Left cardiac atrium (tissue), 4 donors: ENCODE results near the gene NCEH1. TPM values are rescaled to one million over a fixed set of nuclear protein-coding genes. Genes with fewer than 3 reads are reported as not detected.
"Not testable (repeated sequence)": the region's sequence is repeated elsewhere in the genome, so short reads cannot be mapped to it uniquely, and the experiment has no call there.

Source experiments
- ATAC-seq, 2 donors: fragments of 200-7000 bp; cut with Tn5 transposase; one replicate each; pipeline ENCODE4 v1.9.1; 2020; ENCODE audit warnings: mild to moderate bottlenecking in 2 of 2, moderate library complexity in 2 of 2
- DNase-seq: peaks from one replicate; pipeline ENCODE4 v3.0.0-alpha.2; 2020
- intact Hi-C, 2 donors: fragments of 100-400 bp; cut with DNase I; formaldehyde crosslinking; loops; one replicate each; pipeline versions ENCODE4 v1.14.1 to v1.15.1; 2022 to 2023
- total RNA-seq, 2 donors: library from RNA; stranded (reverse); fragmentation: NEBNext Ultra II Directional; extraction: Animal tissue kit (Norgen Biotek cat#: 25700); gene quantifications; one replicate each; pipeline ENCODE4 v1.2.1, GENCODE V29; 2021
- donor health status: DM: no; HTN: yes; CAD: no.
- donor health status: DM: no; HTN: yes; CAD: no; lungs with severe emphysema.
- donor health status: DM: yes; HTN: yes; CAD: no.
- donor health status: Dilated cardiomyopathy.

NCEH1 gene
- total RNA-seq, 2 donors from 2014 or later, result 21.4 to 25.5 TPM

- DNase-seq (peak; percentile 35), ATAC-seq (peak; percentile 69 to 70)
- intact Hi-C loops, result loop anchor here in 1 of 2 donors (5.0 kb wide), 1 partner anchor 38 kb away; no protein-coding TSS in a partner anchor
These were observed 848 bp downstream of the NCEH1 start for GRCh38 chr3:172709774-172710663.

GRCh38 chr3:172708921-172709773 lies 1.7 kb downstream of the NCEH1 start:
- no peak for DNase-seq
- intact Hi-C loops, result no loop called here
- no peak for ATAC-seq

- intact Hi-C loops, result no loop called here
- ATAC-seq, result no peak
These were observed 2.9 kb downstream of the NCEH1 start for GRCh38 chr3:172707967-172708366.

GRCh38 chr3:172707030-172707429 lies 3.8 kb downstream of the NCEH1 start:
- no peak for ATAC-seq
- intact Hi-C loops, result no loop called here
- DNase-seq, result no peak

More at GRCh38 chr3:172707967-172708366, 2.9 kb downstream of the NCEH1 start:
- no peak for DNase-seq

- intact Hi-C loops, result no loop called here
- ATAC-seq, result no peak
- DNase-seq, result no peak
These were observed 5.7 kb downstream of the NCEH1 start for GRCh38 chr3:172705170-172705569.

- intact Hi-C loops, result no loop called here
- no peak for DNase-seq
- no peak for ATAC-seq
These were observed 6.9 kb downstream of the NCEH1 start for GRCh38 chr3:172704001-172704400.

GRCh38 chr3:172702731-172703130 lies 8.1 kb downstream of the NCEH1 start:
- intact Hi-C loops, ATAC-seq, DNase-seq: not testable (repeated sequence)

- intact Hi-C loops, result no loop called here
- DNase-seq (no peak), ATAC-seq (no peak)
These were observed 8.6 kb downstream of the NCEH1 start for GRCh38 chr3:172702256-172702655.

- DNase-seq (no peak), ATAC-seq (no peak)
- intact Hi-C loops, result no loop called here
These were observed 9.1 kb downstream of the NCEH1 start for GRCh38 chr3:172701751-172702150.

- intact Hi-C loops, result no loop called here
- ATAC-seq, result no peak
These were observed 9.9 kb downstream of the NCEH1 start for GRCh38 chr3:172700936-172701455.

GRCh38 chr3:172700256-172700655 lies 10.6 kb downstream of the NCEH1 start:
- ATAC-seq (no peak), DNase-seq (no peak)
- intact Hi-C loops, result no loop called here

More at GRCh38 chr3:172700936-172701455, 9.9 kb downstream of the NCEH1 start:
- DNase-seq, result no peak

GRCh38 chr3:172699031-172699430 lies 11.8 kb downstream of the NCEH1 start:
- intact Hi-C loops, result no loop called here
- no peak for ATAC-seq

GRCh38 chr3:172698631-172699030 lies 12.2 kb downstream of the NCEH1 start:
- DNase-seq, result no peak
- intact Hi-C loops, result no loop called here
- ATAC-seq, result peak; percentile 23 to 60

More at GRCh38 chr3:172699031-172699430, 11.8 kb downstream of the NCEH1 start:
- DNase-seq, result no peak

GRCh38 chr3:172697558-172697957 lies 13.3 kb downstream of the NCEH1 start:
- ATAC-seq (no peak), DNase-seq (no peak)
- intact Hi-C loops, result no loop called here

GRCh38 chr3:172696357-172696756 lies 14.5 kb downstream of the NCEH1 start:
- intact Hi-C loops, result no loop called here

GRCh38 chr3:172694573-172695246 lies 16.2 kb downstream of the NCEH1 start:
- ATAC-seq (peak in 1 of 2 donors; percentile 28), DNase-seq (no peak)
- intact Hi-C loops, result no loop called here

More at GRCh38 chr3:172696357-172696756, 14.5 kb downstream of the NCEH1 start:
- ATAC-seq (no peak), DNase-seq (no peak)

GRCh38 chr3:172692751-172693338 lies 18.0 kb downstream of the NCEH1 start:
- ATAC-seq (no peak), DNase-seq (no peak)
- intact Hi-C loops, result no loop called here

GRCh38 chr3:172690936-172691335 lies 19.9 kb downstream of the NCEH1 start:
- ATAC-seq (no peak), DNase-seq (no peak)
- intact Hi-C loops, result no loop called here

GRCh38 chr3:172688588-172688987 lies 22.3 kb downstream of the NCEH1 start:
- intact Hi-C loops, result no loop called here
- ATAC-seq, result peak; percentile 81 to 89
- no peak for DNase-seq
